Measurements from ENCODE around the gene EYS.

DNA sequence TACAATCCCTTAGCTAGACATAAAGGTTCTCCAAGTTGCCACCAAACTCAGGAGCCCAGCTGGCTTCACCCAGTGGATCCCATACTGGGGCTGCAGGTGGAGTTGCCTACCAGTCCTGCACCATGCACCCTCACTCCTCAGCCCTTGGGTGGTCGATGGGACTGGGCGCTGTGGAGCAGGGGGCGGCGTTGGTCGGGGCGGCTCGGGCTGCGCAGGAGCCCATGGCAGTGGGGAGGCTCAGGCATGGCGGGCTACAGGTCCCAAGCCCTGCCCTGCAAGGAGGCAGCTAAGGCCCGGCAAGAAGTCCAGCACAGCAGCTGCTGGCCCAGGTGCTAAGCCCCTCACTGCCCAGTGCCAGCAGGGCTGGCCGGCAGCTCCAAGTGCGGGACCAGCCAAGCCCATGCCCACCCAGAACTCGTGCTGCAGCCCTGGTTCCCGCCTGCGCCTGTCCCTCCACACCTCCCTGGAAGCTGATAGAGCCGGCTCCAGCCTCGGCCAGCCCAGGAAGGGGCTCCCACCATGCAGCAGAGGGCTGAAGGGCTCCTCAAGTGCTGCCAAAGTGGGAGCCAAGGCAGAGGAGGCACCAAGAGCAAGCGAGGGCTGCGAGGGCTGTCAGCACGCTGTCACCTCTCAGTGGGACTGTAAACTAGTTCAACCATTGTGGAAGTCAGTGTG is 1159.3 kb downstream of the EYS start:
- TF ChIP-seq CTCF (conservative IDR thresholded peaks at IDR 0.05; ENCODE audit: low read length) (no peak), EZH2phosphoT487 (IDR thresholded peaks at IDR 0.05; ENCODE audit: borderline replicate concordance) (no peak)

Data from Loucy (cell line).